Activated CD8-positive, alpha-beta memory T cell treated with anti-CD3 and anti-CD28 coated beads for 48 hours (primary cell): ENCODE data around the gene KRTAP10-1.
"Not testable (repeated sequence)": the region's sequence is repeated elsewhere in the genome, so short reads cannot be mapped to it uniquely, and the experiment has no call there.

ENCODE experiments used
- DNase-seq, 3 experiments: peaks; one replicate each; pipeline ENCODE4 v3.0.0-alpha.2; 2020; ENCODE audit warnings: low read depth in 2 of 3, low spot score in 2 of 3

Gene KRTAP10-1

DNA sequence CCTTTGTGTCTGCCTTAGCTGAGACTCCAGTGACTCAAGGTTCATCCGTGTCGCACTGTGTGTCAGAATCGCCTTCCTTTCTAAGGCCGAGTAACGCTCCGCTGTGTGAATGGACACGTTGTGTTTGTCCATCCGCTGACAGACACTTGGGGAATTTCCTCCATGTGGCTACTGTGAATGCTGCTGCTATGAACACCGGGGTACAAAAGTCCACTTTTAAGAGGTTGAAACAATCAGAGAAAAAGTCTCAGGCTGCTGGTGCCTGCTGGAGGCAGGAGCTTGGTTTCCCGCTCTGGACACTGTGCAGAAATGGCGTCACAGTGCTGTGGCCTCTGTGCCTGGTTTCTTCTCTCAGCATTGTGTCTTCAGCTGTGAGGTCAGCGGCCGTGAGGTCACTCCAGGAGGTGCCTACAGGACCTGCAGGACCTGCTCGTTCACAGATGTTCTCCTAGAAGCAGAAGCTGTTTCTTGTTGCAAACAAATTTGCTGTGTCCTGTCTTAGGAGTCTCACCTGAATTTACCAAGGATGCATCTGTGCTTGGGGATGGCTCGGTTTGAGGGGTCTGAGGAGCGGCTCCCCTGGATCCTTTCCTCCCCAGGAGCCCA lies 34.2 kb downstream of the KRTAP10-1 start:
- DNase-seq: no peak

DNA sequence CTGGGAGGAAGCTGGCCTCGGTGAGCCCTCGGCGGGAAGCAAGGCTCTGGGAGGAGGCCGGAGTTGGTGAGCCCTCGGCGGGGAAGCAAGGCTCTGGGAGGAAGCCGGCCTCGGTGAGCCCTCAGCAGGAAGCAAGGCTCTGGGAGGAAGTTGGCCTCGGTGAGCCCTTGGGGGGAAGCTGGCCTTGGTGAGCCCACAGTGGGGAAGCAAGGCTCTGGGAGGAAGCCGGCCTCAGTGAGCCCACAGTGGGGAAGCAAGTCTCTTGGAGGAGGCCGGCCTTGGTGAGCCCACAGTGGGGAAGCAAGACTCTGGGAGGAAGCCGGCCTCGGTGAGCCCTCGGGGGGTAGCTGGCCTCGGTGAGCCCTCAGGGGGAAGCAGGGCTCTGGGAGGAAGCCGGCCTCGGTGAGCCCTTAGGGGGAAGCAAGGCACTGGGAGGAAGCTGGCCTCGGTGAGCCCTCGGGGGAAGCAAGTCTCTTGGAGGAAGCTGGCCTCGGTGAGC lies 36.0 kb downstream of the KRTAP10-1 start:
- DNase-seq: no peak

DNA sequence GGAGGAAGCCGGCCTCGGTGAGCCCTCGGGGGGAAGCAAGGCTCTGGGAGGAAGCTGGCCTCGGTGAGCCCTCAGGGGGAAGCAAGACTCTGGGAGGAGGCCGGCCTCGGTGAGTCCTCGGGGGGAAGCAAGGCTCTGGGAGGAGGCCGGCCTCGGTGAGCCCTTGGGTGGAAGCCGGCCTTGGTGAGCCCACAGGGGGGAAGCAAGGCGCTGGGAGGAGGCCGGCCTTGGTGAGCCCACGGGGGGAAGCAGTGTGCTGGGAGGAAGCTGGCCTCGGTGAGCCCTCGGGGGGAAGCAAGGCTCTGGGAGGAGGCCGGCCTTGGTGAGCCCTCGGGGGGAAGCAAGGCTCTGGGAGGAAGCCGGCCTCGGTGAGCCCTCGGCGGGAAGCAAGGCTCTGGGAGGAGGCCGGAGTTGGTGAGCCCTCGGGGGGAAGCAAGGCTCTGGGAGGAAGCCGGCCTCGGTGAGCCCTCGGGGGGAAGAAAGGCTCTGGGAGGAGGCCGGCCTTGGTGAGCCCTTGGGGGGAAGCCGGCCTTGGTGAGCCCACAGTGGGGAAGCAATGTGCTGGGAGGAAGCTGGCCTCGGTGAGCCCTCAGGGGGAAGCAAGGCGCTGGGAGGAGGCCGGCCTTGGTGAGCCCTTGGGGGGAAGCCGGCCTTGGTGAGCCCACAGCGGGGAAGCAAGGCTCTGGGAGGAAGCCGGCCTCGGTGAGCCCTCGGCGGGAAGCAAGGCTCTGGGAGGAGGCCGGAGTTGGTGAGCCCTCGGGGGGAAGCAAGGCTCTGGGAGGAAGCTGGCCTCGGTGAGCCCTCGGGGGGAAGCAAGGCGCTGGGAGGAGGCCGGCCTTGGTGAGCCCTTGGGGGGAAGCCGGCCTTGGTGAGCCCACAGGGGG lies 36.7 kb downstream of the KRTAP10-1 start:
- not testable (repeated sequence) for DNase-seq

DNA sequence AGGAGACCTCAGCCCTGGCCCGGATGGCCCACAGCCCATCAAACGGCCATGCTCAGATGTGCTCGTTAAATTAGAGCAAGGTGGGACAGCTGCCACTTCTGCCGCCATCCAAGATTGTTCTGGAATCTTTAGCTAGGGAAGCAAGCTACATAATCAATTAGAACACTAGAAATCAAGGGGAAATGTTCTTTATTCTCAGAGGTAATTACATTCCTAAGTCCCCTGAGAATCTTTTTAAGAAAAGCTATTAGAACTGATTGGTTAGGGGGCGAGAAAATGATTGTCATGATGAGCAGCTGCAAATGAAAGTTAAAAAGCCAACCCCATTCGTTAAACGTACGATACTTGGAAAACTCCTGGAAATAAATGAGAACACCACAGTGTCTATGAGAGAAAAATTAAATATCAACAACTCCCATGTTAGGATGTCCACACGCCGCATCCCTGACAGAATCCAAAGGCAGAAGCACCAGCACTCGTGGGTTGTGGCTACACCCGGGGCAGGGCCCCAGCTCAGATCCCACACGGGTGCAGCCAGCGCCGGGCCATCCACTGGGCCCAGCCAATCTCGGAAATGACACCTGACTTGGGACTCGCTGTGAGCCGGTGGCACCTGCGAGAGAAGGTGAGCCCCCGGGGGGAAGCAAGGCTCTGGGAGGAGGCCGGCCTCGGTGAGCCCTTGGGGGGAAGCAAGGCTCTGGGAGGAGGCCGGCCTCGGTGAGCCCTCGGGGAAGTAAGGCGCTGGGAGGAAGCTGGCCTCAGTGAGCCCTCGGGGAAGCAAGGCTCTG lies 37.6 kb downstream of the KRTAP10-1 start:
- DNase-seq: no peak

DNA sequence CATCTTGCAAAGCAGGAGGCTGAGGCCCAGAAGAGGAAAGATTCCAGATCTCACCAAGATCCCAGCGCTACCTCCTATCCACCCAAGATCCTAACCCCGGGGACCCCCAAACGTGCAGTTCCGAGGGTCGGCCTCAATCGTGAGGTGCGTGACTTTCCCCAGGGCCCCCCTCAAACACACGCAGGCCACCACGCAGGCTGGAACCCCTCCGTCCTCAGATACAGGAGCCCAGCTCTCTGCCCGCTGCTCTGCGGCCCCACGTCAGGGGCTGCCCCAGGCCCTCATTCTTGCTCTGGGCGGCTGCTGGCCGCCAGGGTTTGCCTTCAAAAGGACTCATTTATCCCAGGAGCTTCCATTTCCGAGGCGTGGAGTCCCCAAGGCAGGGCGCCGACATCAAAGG lies 39.9 kb downstream of the KRTAP10-1 start:
- no peak for DNase-seq

DNA sequence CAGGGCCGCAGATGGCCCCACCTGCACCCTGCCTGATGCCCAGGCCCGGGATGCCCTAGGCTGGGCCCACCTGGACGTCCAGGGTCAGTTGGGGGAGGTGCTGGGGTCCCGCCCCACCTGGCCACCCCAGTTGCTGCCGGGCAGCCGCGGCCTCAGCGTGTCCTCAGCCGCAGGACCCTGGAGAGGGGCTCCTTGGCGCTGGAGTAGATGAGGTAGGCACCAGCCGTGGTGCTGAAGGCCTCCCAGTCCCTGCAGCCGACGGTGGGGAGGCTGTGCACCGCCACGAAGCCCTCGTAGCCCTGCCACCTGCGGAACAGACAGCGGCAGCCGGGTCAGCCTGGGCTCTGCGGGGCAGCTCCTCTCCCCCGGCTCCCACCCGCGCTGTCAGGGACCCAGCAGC lies 40.4 kb downstream of the KRTAP10-1 start:
- no peak for DNase-seq

DNA sequence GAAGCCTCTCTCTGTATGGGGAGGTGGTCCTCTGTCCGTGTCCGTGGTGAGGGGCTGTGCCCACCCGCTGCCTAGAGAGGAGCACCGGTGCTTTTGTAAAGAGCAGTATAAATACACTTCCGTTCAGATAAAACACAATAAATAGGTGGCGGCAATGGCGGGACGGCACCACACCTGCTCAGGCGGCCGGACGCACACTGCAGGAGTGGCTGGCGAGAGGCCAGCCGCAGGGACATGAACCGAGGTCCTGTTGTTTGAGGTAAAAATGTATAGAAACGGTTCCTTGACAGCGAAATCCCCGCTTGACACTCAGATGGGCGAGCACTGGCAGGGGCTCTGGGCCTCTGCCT lies 40.8 kb downstream of the KRTAP10-1 start:
- DNase-seq: no peak

DNA sequence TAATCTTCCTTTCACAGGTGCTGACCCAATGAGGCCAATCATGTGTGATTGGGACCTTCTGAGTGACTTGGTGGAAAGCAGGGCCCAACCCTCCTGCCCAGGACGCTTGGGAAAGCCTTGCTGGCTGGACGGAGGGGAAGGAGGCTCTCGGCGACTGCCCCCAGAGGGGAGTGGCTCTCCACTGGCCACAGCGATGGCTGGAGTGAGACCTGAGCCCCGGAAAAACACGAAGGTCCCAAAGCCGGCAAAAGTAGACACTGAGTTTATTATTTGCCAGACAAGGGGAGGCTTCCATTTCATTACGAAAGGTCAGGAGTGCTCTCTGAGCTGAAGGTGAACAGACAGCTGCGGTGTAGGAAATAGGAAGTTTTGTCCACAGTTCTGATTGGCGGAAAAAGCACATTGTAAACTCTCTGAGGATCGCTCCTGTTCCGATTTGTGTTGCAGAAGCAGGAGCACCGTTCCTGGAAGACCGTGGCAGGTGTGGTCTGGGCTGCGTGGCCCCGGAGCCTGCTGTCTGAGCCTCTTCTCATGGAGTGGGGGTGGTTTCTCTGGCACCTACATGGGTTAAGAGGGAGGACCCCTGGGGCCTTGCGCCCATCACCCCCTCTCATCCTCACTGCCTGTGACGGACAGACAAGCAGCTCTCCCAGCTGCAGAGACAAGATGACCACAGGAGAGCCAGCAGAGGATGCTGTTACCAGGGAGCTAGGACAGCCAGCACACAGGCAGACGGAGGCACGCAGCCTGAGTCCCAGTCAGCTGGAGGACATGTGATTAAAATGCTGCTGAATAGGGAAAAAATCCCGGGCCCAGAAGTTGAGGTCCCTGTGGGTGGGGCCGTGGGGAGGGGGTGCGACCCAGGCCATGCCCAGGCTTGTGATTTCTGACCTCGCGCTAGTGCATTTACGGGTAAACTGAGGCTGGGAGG lies 41.5 kb downstream of the KRTAP10-1 start:
- no peak for DNase-seq

DNA sequence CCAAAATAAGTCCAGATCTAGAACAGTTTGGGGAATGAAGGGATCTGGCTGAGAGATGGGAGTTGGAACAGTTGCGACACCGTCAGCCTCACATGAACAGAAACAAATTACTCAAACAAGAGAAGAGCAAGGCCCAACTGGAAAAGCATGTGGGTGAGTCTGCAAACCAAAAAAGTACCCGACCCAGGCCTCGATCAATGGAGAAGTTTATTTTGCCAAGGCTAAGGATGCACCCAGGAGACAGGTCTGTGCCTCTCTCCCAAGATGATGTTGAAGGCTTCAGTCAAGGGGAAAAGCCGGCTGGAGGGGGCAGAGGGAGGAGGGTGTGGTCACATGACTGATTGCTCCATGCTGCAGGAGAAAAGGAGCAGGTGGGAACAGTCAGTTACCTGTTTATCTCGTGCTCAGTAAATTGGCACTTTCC lies 42.3 kb downstream of the KRTAP10-1 start:
- DNase-seq: no peak

DNA sequence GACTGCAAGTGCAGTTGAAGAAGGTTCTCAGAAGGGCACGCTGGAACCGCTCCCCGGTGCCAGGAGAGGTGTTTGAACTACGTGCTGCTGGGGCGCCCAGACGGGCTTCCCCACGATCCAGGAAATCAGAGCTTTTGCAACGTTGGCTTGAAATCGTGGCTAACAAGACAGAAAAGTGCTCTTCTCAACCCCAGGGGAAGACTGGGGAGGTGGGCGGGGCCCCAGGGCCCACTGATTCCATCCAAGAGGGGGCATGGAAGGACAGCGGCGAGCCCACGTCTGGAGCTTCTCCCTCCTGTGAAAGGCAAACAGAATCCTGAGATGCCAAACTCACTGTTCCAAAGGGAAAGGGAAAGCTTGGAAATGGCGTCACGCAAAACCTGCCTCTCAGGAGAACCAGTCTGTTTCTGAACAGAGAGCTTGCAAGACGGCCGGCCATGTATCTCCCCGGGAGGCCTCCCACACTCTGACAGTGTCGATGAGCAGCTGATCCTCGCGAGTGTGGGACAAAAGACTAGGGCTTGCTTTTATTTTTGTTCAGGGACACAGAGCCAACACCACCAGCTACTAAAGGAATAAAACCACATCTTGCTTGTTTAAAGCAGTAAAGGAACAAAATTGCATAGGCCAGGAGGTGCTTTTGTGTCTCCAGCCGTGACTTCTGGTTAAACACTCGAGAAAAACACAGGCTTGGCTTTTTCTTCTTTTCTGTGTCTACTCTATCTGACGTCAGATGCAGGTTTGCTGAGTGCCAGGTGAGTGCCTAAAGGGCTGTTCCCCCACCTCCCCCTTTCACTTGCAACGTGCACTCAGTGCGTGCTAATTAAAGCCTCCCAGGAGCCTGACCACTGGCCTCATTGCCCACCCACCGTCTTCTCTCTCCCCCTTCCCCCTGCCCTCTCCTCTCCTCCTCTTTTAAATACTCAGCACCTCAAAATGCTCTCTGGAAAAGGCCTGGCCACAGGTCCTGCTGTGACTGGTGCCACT lies 43.1 kb downstream of the KRTAP10-1 start:
- DNase-seq: no peak

DNA sequence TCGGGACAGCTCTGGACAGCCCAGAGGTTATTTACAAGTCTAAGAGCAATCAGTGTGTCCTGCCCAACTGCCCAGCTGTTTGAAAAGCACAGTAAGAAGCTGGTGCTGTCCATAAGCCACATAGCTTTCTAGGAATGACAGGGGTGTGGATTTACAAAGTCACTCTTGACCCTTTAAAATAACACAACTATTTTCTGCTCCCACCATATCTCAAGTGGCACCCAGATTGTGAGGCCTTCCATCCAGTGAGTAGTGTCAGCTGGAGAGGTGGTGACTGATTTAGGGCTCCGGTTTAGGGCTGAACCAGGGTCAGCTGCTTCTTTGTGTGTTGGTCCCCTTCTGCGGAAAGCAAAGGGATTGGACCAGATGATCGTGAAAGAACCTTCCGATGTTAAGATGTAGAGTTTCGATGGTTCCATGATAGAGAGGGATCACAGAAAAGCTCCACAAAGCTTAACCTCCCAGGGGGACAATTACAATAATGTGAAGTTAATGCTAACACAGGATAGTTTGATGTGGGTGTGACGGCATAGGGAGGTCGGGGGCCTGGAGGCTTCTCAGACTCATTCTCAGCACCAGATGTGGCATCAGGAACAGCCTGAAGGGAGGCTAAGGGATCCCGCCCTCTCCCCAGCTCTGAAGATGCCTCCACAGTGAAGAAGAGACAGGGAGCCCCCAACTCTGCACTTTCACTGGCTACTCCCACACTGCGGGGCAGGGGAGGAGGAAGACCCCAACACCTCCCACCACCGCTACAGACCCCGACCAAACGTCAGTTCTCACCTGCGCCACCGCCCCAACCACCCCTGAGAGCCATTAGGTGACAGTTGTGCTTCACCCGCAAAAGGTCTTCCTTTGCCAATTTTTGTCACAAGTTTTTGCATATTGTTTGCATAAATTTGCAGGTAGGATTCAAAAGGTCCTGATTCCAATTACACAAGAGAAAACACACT lies 44.1 kb downstream of the KRTAP10-1 start:
- DNase-seq: no peak

DNA sequence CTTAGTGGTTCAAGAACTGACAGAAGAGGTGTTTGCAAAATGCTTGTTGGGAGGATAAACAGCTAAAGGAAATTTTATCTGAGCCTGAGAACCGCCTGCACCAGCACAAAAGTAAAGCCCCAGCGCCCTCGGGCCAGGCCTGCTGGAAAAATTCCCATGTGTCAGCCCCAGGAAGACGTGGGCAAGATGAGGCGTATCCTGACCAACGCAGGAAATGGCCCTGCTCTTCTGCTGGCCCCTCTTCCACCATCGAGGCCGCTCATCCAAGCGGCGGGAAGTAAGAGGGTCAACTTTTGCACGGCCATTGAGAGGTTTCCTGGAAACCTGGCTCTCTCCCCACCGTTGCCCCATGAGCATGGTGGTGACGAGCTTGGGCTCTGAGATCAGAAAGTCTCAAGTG lies 45.0 kb downstream of the KRTAP10-1 start:
- DNase-seq: no peak

DNA sequence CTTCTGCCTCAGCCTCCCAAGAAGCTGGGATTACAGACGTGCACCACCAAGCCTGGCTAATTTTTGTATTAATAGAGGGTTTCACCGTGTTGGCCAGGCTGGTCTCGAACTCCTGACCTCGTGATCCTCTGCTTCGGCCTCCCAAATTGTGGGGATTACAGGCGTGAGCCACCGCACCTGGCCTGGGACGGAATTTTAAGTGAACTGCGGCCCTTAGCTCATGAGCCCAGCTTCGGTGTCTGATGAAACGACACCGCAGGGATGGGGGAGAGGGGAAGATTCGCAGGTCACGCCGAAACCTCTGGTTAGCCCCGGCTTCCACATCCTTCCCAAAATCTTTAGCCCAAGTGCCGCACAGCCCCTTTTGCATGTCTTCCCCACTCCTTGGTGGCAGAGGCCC lies 45.6 kb downstream of the KRTAP10-1 start:
- no peak for DNase-seq

DNA sequence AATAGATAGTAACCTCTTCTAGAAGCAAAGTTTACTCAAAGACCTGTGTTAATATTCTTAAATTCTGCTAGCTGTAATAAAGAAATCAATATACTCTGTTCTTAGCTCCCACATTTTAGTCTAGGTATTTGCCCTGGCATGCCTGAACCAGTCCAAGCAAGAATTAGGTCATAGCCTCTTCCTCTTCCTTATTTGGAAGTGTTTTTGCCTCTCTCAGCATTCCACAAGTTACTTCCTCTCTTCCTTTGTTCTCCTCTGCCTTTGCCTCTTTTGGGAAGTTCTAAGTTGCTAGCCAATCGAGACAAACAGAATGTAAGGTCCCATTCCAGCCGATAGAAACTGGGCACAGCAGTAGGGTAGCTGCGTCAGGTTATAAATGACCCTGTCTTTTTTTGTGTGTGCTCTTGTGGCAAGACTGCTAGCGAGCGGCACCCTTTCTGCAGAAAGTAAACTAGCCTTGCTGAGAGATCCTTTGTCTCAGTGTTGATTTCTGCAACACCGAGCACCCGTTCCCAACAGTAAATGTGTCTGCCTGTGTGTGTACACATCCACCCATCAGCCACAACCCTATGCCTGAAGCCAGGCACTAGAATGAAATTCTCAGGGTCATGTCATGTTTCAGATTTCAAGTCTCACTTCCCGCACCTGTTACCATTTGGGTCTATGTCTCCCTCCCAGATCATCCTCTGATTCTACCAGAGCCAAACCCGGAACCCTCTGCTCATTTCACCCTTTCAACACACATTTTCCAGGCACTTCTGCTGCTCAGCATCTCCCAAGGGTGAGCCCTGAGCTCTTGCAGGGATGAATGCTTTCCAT lies 47.2 kb downstream of the KRTAP10-1 start:
- no peak for DNase-seq

DNA sequence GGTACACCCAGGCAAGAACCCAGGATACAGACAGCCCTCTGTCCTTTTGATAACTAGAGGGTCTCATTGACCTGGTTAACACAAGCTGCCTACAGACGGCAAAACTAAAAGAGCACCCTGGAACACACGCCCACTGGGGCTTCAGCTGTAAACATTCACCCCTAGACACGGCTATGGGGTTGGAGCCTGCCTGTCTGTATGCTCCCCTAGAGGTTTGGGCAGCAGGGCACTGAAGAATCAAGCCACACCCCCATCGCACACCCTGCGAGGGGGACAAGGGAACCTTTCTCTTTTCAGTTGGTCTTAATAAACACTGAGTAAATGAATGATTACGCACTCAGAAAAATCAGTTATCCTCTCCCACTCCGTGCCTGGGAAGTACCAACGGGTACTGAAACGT lies 49.2 kb downstream of the KRTAP10-1 start:
- DNase-seq: no peak

DNA sequence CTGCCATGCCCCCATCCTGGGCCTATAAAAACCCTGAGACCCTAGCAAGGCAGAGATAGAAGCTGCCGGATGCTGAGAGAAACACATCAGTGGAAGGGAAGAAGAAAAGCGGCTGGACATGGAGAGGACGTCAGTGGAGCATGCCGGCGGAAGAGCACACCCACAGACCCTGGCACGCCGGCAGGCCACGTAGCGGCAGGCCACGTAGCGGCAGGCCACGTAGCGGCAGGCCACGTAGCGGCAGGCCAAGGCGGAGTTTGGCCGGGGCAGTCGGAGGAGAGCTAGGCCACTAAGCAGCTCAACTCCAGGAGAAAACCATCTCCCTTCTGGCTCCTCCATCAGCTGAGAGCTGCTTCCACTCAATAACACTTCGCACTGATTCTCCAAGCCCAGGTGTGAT lies 49.6 kb downstream of the KRTAP10-1 start:
- no peak for DNase-seq

DNA sequence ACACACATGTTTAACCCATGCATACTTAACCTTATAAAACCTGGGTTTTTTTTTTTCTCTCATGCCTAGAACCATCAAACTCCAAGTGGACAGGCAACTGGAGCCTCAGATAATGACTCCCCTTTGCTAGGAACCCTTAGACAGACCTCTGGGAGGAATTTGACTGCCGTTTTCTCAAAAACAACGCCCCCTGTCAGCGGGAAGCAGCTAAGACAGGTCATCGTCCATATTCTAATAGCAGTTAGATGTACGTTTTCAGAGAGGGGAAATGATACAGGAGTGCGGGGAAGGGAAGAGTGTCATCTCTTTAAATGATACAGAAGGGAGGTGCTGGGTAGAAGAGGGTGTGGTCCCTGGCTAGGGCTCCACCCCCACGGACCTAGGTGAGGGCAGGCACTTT lies 50.0 kb downstream of the KRTAP10-1 start:
- DNase-seq: no peak
